Left kidney (tissue), 2 donors: ENCODE results near the gene MGMT. TPM values are rescaled to one million over a fixed set of nuclear protein-coding genes. Genes with fewer than 3 reads are reported as not detected.

ENCODE experiments used
- DNase-seq: peaks from one replicate; pipeline ENCODE4 v3.0.0-alpha.2; 2013
- polyA plus RNA-seq: library from polyadenylated mRNA; unstranded; fragments of 120-200 nt; gene quantifications from one replicate; pipeline ENCODE4 v1.2.1, GENCODE V29; 2013; ENCODE audit not compliant: insufficient read length

MGMT gene
- polyA plus RNA-seq, 1 donor, result 13.8 TPM

GRCh38 chr10:129709101-129709500, 242.1 kb downstream of the MGMT start:
- DNase-seq, result no peak

- no peak for DNase-seq
Measured at GRCh38 chr10:129709627-129710509, 242.8 kb downstream of the MGMT start.

GRCh38 chr10:129710510-129710847, 243.4 kb downstream of the MGMT start:
- no peak for DNase-seq

GRCh38 chr10:129711291-129711690, 244.2 kb downstream of the MGMT start:
- DNase-seq, result no peak

- DNase-seq, result no peak
Measured at GRCh38 chr10:129712000-129712399, 245.0 kb downstream of the MGMT start.

- DNase-seq, result no peak
Measured at GRCh38 chr10:129713659-129714265, 246.7 kb downstream of the MGMT start.

- no peak for DNase-seq
Measured at GRCh38 chr10:129715805-129716204, 248.8 kb downstream of the MGMT start.

GRCh38 chr10:129716211-129716681, 249.2 kb downstream of the MGMT start:
- DNase-seq, result no peak

- DNase-seq, result no peak
Measured at GRCh38 chr10:129716881-129717280, 249.8 kb downstream of the MGMT start.

GRCh38 chr10:129717816-129718547, 250.9 kb downstream of the MGMT start:
- no peak for DNase-seq

- no peak for DNase-seq
Measured at GRCh38 chr10:129718548-129719414, 251.7 kb downstream of the MGMT start.

GRCh38 chr10:129719415-129719739, 252.3 kb downstream of the MGMT start:
- no peak for DNase-seq

GRCh38 chr10:129719889-129720590, 253.0 kb downstream of the MGMT start:
- DNase-seq, result no peak

GRCh38 chr10:129725011-129725410, 258.0 kb downstream of the MGMT start:
- DNase-seq, result no peak

- DNase-seq, result no peak
Measured at GRCh38 chr10:129725482-129725881, 258.4 kb downstream of the MGMT start.

GRCh38 chr10:129725890-129726631, 259.0 kb downstream of the MGMT start:
- DNase-seq, result no peak

GRCh38 chr10:129727071-129727470, 260.0 kb downstream of the MGMT start:
- DNase-seq, result no peak

GRCh38 chr10:129727495-129727894, 260.5 kb downstream of the MGMT start:
- no peak for DNase-seq

GRCh38 chr10:129728246-129728820, 261.3 kb downstream of the MGMT start:
- no peak for DNase-seq
